K562 (cell line): ENCODE results near the gene ZNF140. TPM values are rescaled to one million over a fixed set of nuclear protein-coding genes. Genes with fewer than 3 reads are reported as not detected.

Experiments
- BACH1 ChIP-seq: fragments of 200-800 bp; sonication (Bioruptor generic); IDR thresholded peaks from 2 replicates; pipeline ENCODE4 v1.6.1; 2016; ENCODE audit warnings: missing genetic modification characterization, missing compliant biosample characterization
- ESRRA ChIP-seq: fragments of 450-650 bp; IDR thresholded peaks from 2 replicates; pipeline ENCODE4 v1.6.1; 2014; ENCODE audit warnings: low read depth, mild to moderate bottlenecking, moderate library complexity, borderline replicate concordance
- GABPB2 ChIP-seq: fragments of 250-450 bp; sonication (Bioruptor Pico); conservative IDR thresholded peaks from 2 replicates; pipeline ENCODE4 v1.5.1; 2021; ENCODE audit warnings: mild to moderate bottlenecking
- HSF4 ChIP-seq: fragments of 250-450 bp; sonication (Bioruptor Pico); IDR thresholded peaks from 2 replicates; pipeline ENCODE4 v2.1.2; 2022; ENCODE audit warnings: mild to moderate bottlenecking, moderate library complexity, borderline replicate concordance
- IRF2 ChIP-seq: sonication (generic); formaldehyde crosslinking; IDR thresholded peaks from 2 replicates; pipeline ENCODE4 v1.8.1; 2022; ENCODE audit warnings: mild to moderate bottlenecking, missing genetic modification reagents
- KAT7 ChIP-seq: sonication (generic); formaldehyde crosslinking; IDR thresholded peaks from 2 replicates; pipeline ENCODE4 v1.8.0; 2022; ENCODE audit warnings: missing genetic modification reagents, mild to moderate bottlenecking, borderline replicate concordance
- MGA ChIP-seq: fragments of 450-650 bp; IDR thresholded peaks from 2 replicates; pipeline ENCODE4 v1.6.1; 2016; ENCODE audit warnings: mild to moderate bottlenecking, moderate library complexity
- MNT ChIP-seq, 2 experiments: fragments of 450-650 bp; conservative IDR thresholded peaks; 2 replicates each; pipeline ENCODE4 v1.6.1; 2017; ENCODE audit warnings: mild to moderate bottlenecking in 2 of 2, moderate library complexity in 2 of 2
- MXD1 ChIP-seq: fragments of 250-450 bp; sonication (Bioruptor Pico); IDR thresholded peaks from 2 replicates; pipeline ENCODE4 v1.8.0; 2021; ENCODE audit warnings: borderline replicate concordance, mild to moderate bottlenecking, moderate library complexity; ENCODE audit not compliant: poor library complexity, severe bottlenecking
- NCOA4 ChIP-seq: fragments of 450-650 bp; IDR thresholded peaks from 2 replicates; pipeline ENCODE4 v1.6.1; 2018; ENCODE audit warnings: mild to moderate bottlenecking; ENCODE audit not compliant: partially characterized antibody
- PML ChIP-seq: IDR thresholded peaks from 2 replicates; pipeline ENCODE4 v1.6.1; 2012; ENCODE audit warnings: low read length, inconsistent platforms
- RB1 ChIP-seq: fragments of 450-650 bp; IDR thresholded peaks from 2 replicates; pipeline ENCODE4 v1.6.1; 2017; ENCODE audit warnings: low read depth, mild to moderate bottlenecking
- SMAD4 ChIP-seq: fragments of 250-450 bp; sonication (Bioruptor Pico); conservative IDR thresholded peaks from 2 replicates; pipeline ENCODE4 v1.8.0; 2021; ENCODE audit warnings: inconsistent platforms, mild to moderate bottlenecking, moderate library complexity
- ZNF780A ChIP-seq: fragments of 250-450 bp; sonication (Bioruptor Pico); IDR thresholded peaks from 2 replicates; pipeline ENCODE4 v1.5.0; 2021; ENCODE audit warnings: mild to moderate bottlenecking
- polyA plus RNA-seq, 8 experiments: library from polyadenylated mRNA; depleted of rRNA in 4 of 8; stranded (reverse) in 5 of 8; unstranded in 3 of 8; fragments of >200 nt; fragmentation: Nextera tagmentation in 2 of 8; fragmentation: Illumina TruSeq in 1 of 8; extraction: Ambion mirVana in 2 of 8; extraction: Trizol in 1 of 8; gene quantifications; 2 replicates each; pipeline versions ENCODE4 v1.2.1 to v1.2.3, GENCODE V29; 2011 to 2014; ENCODE audit warnings: inconsistent platforms in 1 of 8, missing spikeins in 1 of 8
- total RNA-seq, 7 experiments: library from RNA; depleted of rRNA in 6 of 7; stranded (reverse); fragments of >200 nt in 6 of 7; fragmentation: Illumina TruSeq in 2 of 7; extraction: Trizol in 2 of 7; gene quantifications; 2 replicates each; pipeline versions ENCODE4 v1.2.1 to v1.2.3, GENCODE V29; 2011 to 2021; ENCODE audit warnings: low replicate concordance in 1 of 7

The ZNF140 gene
- total and polyA plus RNA-seq, 9 of the 15 experiments (the other 6 are each of a cell fraction or from before 2014, with no cell fraction given), result 1.6 to 10.9 (median 5.3) TPM

GRCh38 chr12:133080368-133081158 lies at the start of gene ZNF140 (continued):
- TF ChIP-seq MGA, result peak; percentile 89
- no peak for TF ChIP-seq MXD1 (CRISPR knock-in tag)
- no peak for TF ChIP-seq IRF2 (CRISPR knock-in tag)
- TF ChIP-seq RB1, result peak; percentile 42; the same call in 1 of the 2 replicates
- peak; percentile 44 to 61; a peak in 2 of 4 replicates for TF ChIP-seq MNT (conservative IDR thresholded peaks at IDR 0.05)
- no peak for TF ChIP-seq GABPB2
- TF ChIP-seq SMAD4 (CRISPR knock-in tag), result peak; percentile 79; the same call in 1 of the 2 replicates
- peak; percentile 80 for TF ChIP-seq BACH1 (tag)
- no peak for TF ChIP-seq NCOA4
- no peak for TF ChIP-seq ZNF780A
- peak; percentile 28; the same call in 1 of the 2 replicates for TF ChIP-seq KAT7
- TF ChIP-seq PML, result 0 out of 2 replicates have a peak, but pooled peaks have one; percentile 27
- TF ChIP-seq ESRRA, result peak; percentile 0; the same call in 1 of the 2 replicates
- no peak for TF ChIP-seq HSF4
